Transverse colon (tissue), 4 donors: ENCODE results near the gene GPR89A. TPM values are rescaled to one million over a fixed set of nuclear protein-coding genes. Genes with fewer than 3 reads are reported as not detected.
"Not testable (repeated sequence)": the region's sequence is repeated elsewhere in the genome, so short reads cannot be mapped to it uniquely, and the experiment has no call there.

Source experiments
- DNase-seq: peaks from one replicate; pipeline ENCODE4 v3.0.0-alpha.2; 2019
- H3K27ac ChIP-seq, 4 donors: fragments of 200-600 bp; sonication (generic); 2 replicates each; pipeline ENCODE4 v1.5.1; 2016 to 2018; ENCODE audit warnings: inconsistent platforms in 4 of 4
- H3K27me3 ChIP-seq: fragments of 200-600 bp; sonication (generic); 2 replicates; pipeline ENCODE4 v1.5.1; 2017; ENCODE audit warnings: inconsistent platforms
- H3K36me3 ChIP-seq, 4 donors: fragments of 200-600 bp; sonication (generic); 2 replicates each; pipeline ENCODE4 v1.5.1; 2017 to 2019; ENCODE audit warnings: inconsistent platforms in 4 of 4
- H3K4me1 ChIP-seq, 4 donors: fragments of 200-600 bp; sonication (generic); 2 replicates each; pipeline ENCODE4 v1.5.1; 2017 to 2020; ENCODE audit warnings: inconsistent platforms in 4 of 4
- H3K4me3 ChIP-seq, 4 donors: fragments of 200-600 bp; sonication (generic); 1 replicate in 1 of 4; 2 replicates in 3 of 4; pipeline versions ENCODE4 v1.5.1 to v1.6.1; 2017 to 2019; ENCODE audit warnings: inconsistent platforms in 4 of 4
- H3K9me3 ChIP-seq, 2 donors: fragments of 200-600 bp; sonication (generic); 2 replicates each; pipeline ENCODE4 v1.5.1; 2017 to 2019; ENCODE audit warnings: inconsistent platforms in 2 of 2
- CTCF ChIP-seq, 5 experiments: fragments of 200-600 bp in 3 of 5; fragments of 450-650 bp in 2 of 5; sonication (generic) in 3 of 5; IDR thresholded peaks; 1 replicate in 2 of 5; 2 replicates in 3 of 5; pipeline ENCODE4 v1.5.1; 2016 to 2017; ENCODE audit warnings: antibody characterized with exemption in 5 of 5, inconsistent platforms in 3 of 5, mild to moderate bottlenecking in 2 of 5, moderate library complexity in 1 of 5
- EP300 ChIP-seq: sonication (generic); formaldehyde crosslinking; IDR thresholded peaks from one replicate; pipeline ENCODE4 v1.6.1; 2017; ENCODE audit warnings: antibody characterized with exemption, low read depth
- POLR2A ChIP-seq: fragments of 450-650 bp; IDR thresholded peaks from one replicate; pipeline ENCODE4 v1.6.1; 2016; ENCODE audit warnings: antibody characterized with exemption, mild to moderate bottlenecking, moderate library complexity
- POLR2AphosphoS5 ChIP-seq, 3 donors: sonication (generic); formaldehyde crosslinking; IDR thresholded peaks; one replicate each; pipeline ENCODE4 v1.6.1; 2016; ENCODE audit warnings: antibody characterized with exemption in 3 of 3
- WGBS, 2 donors: methylation state at CpG; one replicate each; pipeline ENCODE4 v1.1.5; 2018; ENCODE audit warnings: low coverage in 1 of 2; 5-methylcytosine and 5-hydroxymethylcytosine counted together
- in situ Hi-C, 4 donors: fragments of 200-750 bp; cut with MboI; loops; one replicate each; pipeline versions ENCODE4 v1.15.0 to v1.15.1; 2017; ENCODE audit warnings: low sequenced_read_pairs in 3 of 4, low pct_ligation_motif_present in 1 of 4, low pct_unique_long_range_greater_than_20kb in 1 of 4
- intact Hi-C: fragments of 100-400 bp; cut with DNase I; formaldehyde crosslinking; loops from one replicate; pipeline ENCODE4 v1.15.1; 2023; ENCODE audit warnings: low total_unique reads
- total RNA-seq, 4 donors: library from RNA; depleted of rRNA; stranded (reverse); fragments of >200 nt; gene quantifications; one replicate each; pipeline ENCODE4 v1.1.0, GENCODE V29; 2016

The GPR89A gene
- total RNA-seq, 4 donors from 2014 or later: 2.6 to 46.4 (median 36.5) TPM

- peaks cover 0 to 6% (median 0%) of the 10 kb centered on the region in 4 donors for H3K4me1 ChIP-seq
- in situ Hi-C loops: no loop called here
These were observed 6.2 kb upstream of the GPR89A start for GRCh38 chr1:145601593-145601992.

GRCh38 chr1:145606840-145607239 is 948 bp upstream of the GPR89A start:
- H3K4me3 ChIP-seq, H3K27me3 ChIP-seq, intact Hi-C loops, H3K36me3 ChIP-seq, DNase-seq, H3K27ac ChIP-seq, in situ Hi-C loops, H3K9me3 ChIP-seq: not testable (repeated sequence)
- peaks cover 0 to 12% (median 5%) of the 10 kb centered on the region in 4 donors for H3K4me1 ChIP-seq
- 82 to 94% methylated on average over 3 to 4 of the region's 5 CpGs for WGBS, 2 donors

More at GRCh38 chr1:145601593-145601992, 6.2 kb upstream of the GPR89A start:
- no peaks in the 10 kb centered on the region for H3K9me3 ChIP-seq
- WGBS, 2 donors: 74% methylated on average over 1 of the region's 1 CpG; no CpG with 5 or more reads in 1 of the 2 donors
- no peaks in the 10 kb centered on the region for H3K36me3 ChIP-seq
- H3K27ac ChIP-seq: no peak overlapping the region
- DNase-seq: no peak
- intact Hi-C loops: no loop called here
- no peaks in the 10 kb centered on the region for H3K27me3 ChIP-seq
- TF ChIP-seq POLR2A (no peak), CTCF (IDR thresholded peaks at IDR 0.05) (no peak), EP300 (no peak), POLR2AphosphoS5 (IDR thresholded peaks at IDR 0.05) (no peak)
- H3K4me3 ChIP-seq: no peak overlapping the region

GRCh38 chr1:145607289-145607688 is 499 bp upstream of the GPR89A start:
- H3K4me1 ChIP-seq: peaks cover 0 to 12% (median 5%) of the 10 kb centered on the region in 4 donors
- H3K36me3 ChIP-seq, intact Hi-C loops, DNase-seq, in situ Hi-C loops, H3K27ac ChIP-seq, H3K9me3 ChIP-seq, H3K4me3 ChIP-seq, H3K27me3 ChIP-seq: not testable (repeated sequence)
- WGBS, 2 donors: 98% methylated on average over 6 of the region's 11 CpGs; no CpG with 5 or more reads in 1 of the 2 donors

GRCh38 chr1:145610744-145611143 is 3.0 kb downstream of the GPR89A start:
- H3K27ac ChIP-seq, in situ Hi-C loops, DNase-seq, H3K9me3 ChIP-seq, H3K36me3 ChIP-seq, H3K27me3 ChIP-seq, intact Hi-C loops, H3K4me3 ChIP-seq: not testable (repeated sequence)
- WGBS, 2 donors: 56 to 71% methylated on average over 2 of the region's 2 CpGs
- peaks cover 0 to 12% (median 5%) of the 10 kb centered on the region in 4 donors for H3K4me1 ChIP-seq

- H3K27me3 ChIP-seq, H3K9me3 ChIP-seq, intact Hi-C loops, H3K4me3 ChIP-seq, H3K27ac ChIP-seq, DNase-seq, H3K36me3 ChIP-seq, in situ Hi-C loops, H3K4me1 ChIP-seq: not testable (repeated sequence)
- 62% methylated on average over 1 of the region's 1 CpG; no CpG with 5 or more reads in 1 of the 2 donors for WGBS, 2 donors
These were observed 12.3 kb downstream of the GPR89A start for GRCh38 chr1:145620073-145620472.

DNA sequence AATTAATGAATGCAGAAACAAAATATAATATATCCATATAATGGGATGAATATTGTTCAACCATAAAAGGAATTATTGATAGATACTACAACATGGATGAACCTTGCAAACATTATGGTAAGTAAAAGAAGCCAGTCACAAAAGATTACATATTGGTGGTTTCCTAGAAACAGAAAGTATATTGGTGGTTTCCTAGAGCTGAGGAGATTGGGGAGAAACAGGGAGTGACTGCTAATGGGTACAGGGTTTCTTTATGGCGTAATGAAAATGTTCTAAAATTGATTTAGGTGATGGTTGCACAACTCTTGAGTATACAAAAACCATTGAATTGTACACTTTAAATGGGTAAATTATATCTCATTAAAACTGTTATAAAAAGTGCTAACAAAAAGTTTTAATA is 14.4 kb downstream of the GPR89A start:
- H3K9me3 ChIP-seq, intact Hi-C loops, in situ Hi-C loops, DNase-seq, H3K4me1 ChIP-seq, H3K27me3 ChIP-seq, H3K27ac ChIP-seq, H3K36me3 ChIP-seq, H3K4me3 ChIP-seq: not testable (repeated sequence)
- no CpG with 5 or more reads among the region's 1 CpG for WGBS, 2 donors

DNA sequence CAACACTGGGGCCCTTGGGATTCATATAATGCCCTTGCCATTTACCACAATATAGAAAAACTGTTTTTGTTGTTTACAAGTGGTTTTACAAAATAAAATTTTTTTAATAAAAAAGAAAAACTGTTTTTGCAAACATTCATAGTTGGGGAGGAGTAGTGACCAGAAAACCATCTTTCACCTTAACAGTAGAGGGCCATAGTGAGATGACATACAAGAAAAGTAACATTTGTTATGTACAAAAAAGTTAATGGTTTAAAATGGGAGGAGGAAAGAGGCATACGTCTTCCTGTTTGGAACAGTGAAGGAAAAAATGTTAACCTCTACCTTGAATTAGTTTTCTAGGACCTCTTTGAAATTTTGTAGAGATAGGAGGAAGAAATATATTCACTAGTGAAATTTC is 28.4 kb downstream of the GPR89A start:
- H3K4me3 ChIP-seq, in situ Hi-C loops, H3K27me3 ChIP-seq, H3K36me3 ChIP-seq, H3K9me3 ChIP-seq, H3K4me1 ChIP-seq, DNase-seq, H3K27ac ChIP-seq, intact Hi-C loops: not testable (repeated sequence)
- WGBS, 2 donors: 52 to 60% methylated on average over 1 of the region's 1 CpG

DNA sequence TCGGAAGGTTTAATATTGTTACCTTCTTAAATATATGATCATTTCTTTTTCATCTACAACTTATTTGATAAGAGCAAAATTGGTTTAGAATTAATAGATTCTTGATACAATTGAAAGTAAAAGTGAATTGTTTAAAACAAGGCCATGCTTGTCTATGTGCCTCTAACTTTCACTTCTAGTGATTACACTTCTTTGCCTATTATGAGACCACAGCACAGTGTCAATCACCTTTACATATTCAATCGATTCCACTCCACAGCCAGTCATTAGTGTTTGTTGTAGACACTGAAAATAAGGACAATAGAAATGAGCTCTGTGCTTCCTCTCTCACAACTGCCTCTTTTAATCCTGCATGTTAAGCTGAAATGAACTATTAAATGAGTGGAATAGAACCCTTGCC is 34.1 kb downstream of the GPR89A start:
- H3K4me3 ChIP-seq, H3K36me3 ChIP-seq, H3K9me3 ChIP-seq, in situ Hi-C loops, H3K4me1 ChIP-seq, intact Hi-C loops, H3K27ac ChIP-seq, H3K27me3 ChIP-seq, DNase-seq: not testable (repeated sequence)
- 100% methylated on average over 1 of the region's 2 CpGs; no CpG with 5 or more reads in 1 of the 2 donors for WGBS, 2 donors

- DNase-seq, H3K36me3 ChIP-seq, H3K4me3 ChIP-seq, intact Hi-C loops, H3K27me3 ChIP-seq, in situ Hi-C loops, H3K27ac ChIP-seq, H3K4me1 ChIP-seq, H3K9me3 ChIP-seq: not testable (repeated sequence)
- no CpG with 5 or more reads among the region's 1 CpG for WGBS, 2 donors
These were observed 36.2 kb downstream of the GPR89A start for GRCh38 chr1:145643990-145644389.

GRCh38 chr1:145656245-145656943 is 48.6 kb downstream of the GPR89A start:
- H3K27me3 ChIP-seq, H3K27ac ChIP-seq, H3K4me1 ChIP-seq, in situ Hi-C loops, H3K36me3 ChIP-seq, H3K9me3 ChIP-seq, DNase-seq, intact Hi-C loops, H3K4me3 ChIP-seq: not testable (repeated sequence)
- 90 to 100% methylated on average over 1 to 2 of the region's 7 CpGs for WGBS, 2 donors
